ENCODE results near the gene GAS2. TPM values are rescaled to one million over a fixed set of nuclear protein-coding genes. Genes with fewer than 3 reads are reported as not detected.

The GAS2 gene
- total RNA-seq, 1 experiment from 2014 or later = 2.0 TPM

GRCh38 chr11:22657101-22657694, 9.2 kb upstream of the GAS2 start:
- no peaks in the 10 kb centered on the region for H3K36me3 ChIP-seq
- no peaks in the 10 kb centered on the region for H3K9me3 ChIP-seq (replicated peaks)
- H3K4me3 ChIP-seq = no peak overlapping the region
- DNase-seq (ENCODE audit: low read depth in 1 of 2, low spot score in 2 of 2) = no peak
- H3K27ac ChIP-seq = no peak overlapping the region
- peaks cover 5% of the 10 kb centered on the region for H3K27me3 ChIP-seq (replicated peaks)
- no peaks in the 10 kb centered on the region for H3K4me1 ChIP-seq (replicated peaks)

- no peak for DNase-seq (ENCODE audit: low read depth in 1 of 2, low spot score in 2 of 2)
- no peak overlapping the region for H3K27ac ChIP-seq
- H3K27me3 ChIP-seq (replicated peaks) = peaks cover 6% of the 10 kb centered on the region
- H3K4me3 ChIP-seq = no peak overlapping the region
- no peaks in the 10 kb centered on the region for H3K4me1 ChIP-seq (replicated peaks)
- H3K36me3 ChIP-seq = no peaks in the 10 kb centered on the region
- no peaks in the 10 kb centered on the region for H3K9me3 ChIP-seq (replicated peaks)
Measured at GRCh38 chr11:22659783-22660182, 6.6 kb upstream of the GAS2 start.

GRCh38 chr11:22666688-22667439, 453 bp downstream of the GAS2 start:
- Histone ChIP-seq H3K27me3 (replicated peaks) (peaks cover 57% of the 10 kb centered on the region), H3K36me3 (no peaks in the 10 kb centered on the region), H3K4me1 (replicated peaks) (no peaks in the 10 kb centered on the region), H3K4me3 (no peak overlapping the region), H3K9me3 (replicated peaks) (no peaks in the 10 kb centered on the region), H3K27ac (no peak overlapping the region)
- peak in 1 of 2 experiments; percentile 4 for DNase-seq (ENCODE audit: low read depth in 1 of 2, low spot score in 2 of 2)

GRCh38 chr11:22668005-22668796, 1.8 kb downstream of the GAS2 start:
- H3K27me3 ChIP-seq (replicated peaks) = peaks cover 52% of the 10 kb centered on the region
- H3K27ac ChIP-seq = no peak overlapping the region

GRCh38 chr11:22669368-22669767, 3.0 kb downstream of the GAS2 start:
- Histone ChIP-seq H3K4me3 (no peak overlapping the region), H3K27me3 (replicated peaks) (peaks cover 52% of the 10 kb centered on the region), H3K36me3 (no peaks in the 10 kb centered on the region), H3K27ac (no peak overlapping the region), H3K4me1 (replicated peaks) (no peaks in the 10 kb centered on the region), H3K9me3 (replicated peaks) (no peaks in the 10 kb centered on the region)
- no peak for DNase-seq (ENCODE audit: low read depth in 1 of 2, low spot score in 2 of 2)

More at GRCh38 chr11:22668005-22668796, 1.8 kb downstream of the GAS2 start:
- Histone ChIP-seq H3K9me3 (replicated peaks) (no peaks in the 10 kb centered on the region), H3K4me1 (replicated peaks) (no peaks in the 10 kb centered on the region), H3K36me3 (no peaks in the 10 kb centered on the region), H3K4me3 (no peak overlapping the region)
- no peak for DNase-seq (ENCODE audit: low read depth in 1 of 2, low spot score in 2 of 2)

- H3K4me1 ChIP-seq (replicated peaks) = no peaks in the 10 kb centered on the region
- DNase-seq (ENCODE audit: low read depth in 1 of 2, low spot score in 2 of 2) = peak in 1 of 2 experiments; percentile 4
- no peaks in the 10 kb centered on the region for H3K9me3 ChIP-seq (replicated peaks)
- H3K27me3 ChIP-seq (replicated peaks) = peaks cover 45% of the 10 kb centered on the region
- no peaks in the 10 kb centered on the region for H3K36me3 ChIP-seq
- H3K27ac ChIP-seq = no peak overlapping the region
- H3K4me3 ChIP-seq = no peak overlapping the region
Measured at GRCh38 chr11:22670830-22671229, 4.4 kb downstream of the GAS2 start.

- H3K36me3 ChIP-seq = no peaks in the 10 kb centered on the region
- no peak for DNase-seq (ENCODE audit: low read depth in 1 of 2, low spot score in 2 of 2)
- H3K4me1 ChIP-seq (replicated peaks) = no peaks in the 10 kb centered on the region
Measured at GRCh38 chr11:22671751-22672150, 5.3 kb downstream of the GAS2 start.

GRCh38 chr11:22674470-22675439, 8.3 kb downstream of the GAS2 start:
- Histone ChIP-seq H3K36me3 (no peaks in the 10 kb centered on the region), H3K27me3 (replicated peaks) (peaks cover 15% of the 10 kb centered on the region), H3K9me3 (replicated peaks) (no peaks in the 10 kb centered on the region), H3K4me1 (replicated peaks) (no peaks in the 10 kb centered on the region), H3K4me3 (no peak overlapping the region), H3K27ac (no peak overlapping the region)
- DNase-seq (ENCODE audit: low read depth in 1 of 2, low spot score in 2 of 2) = no peak

More at GRCh38 chr11:22671751-22672150, 5.3 kb downstream of the GAS2 start:
- H3K27me3 ChIP-seq (replicated peaks) = peaks cover 36% of the 10 kb centered on the region
- no peak overlapping the region for H3K27ac ChIP-seq
- H3K4me3 ChIP-seq = no peak overlapping the region
- H3K9me3 ChIP-seq (replicated peaks) = no peaks in the 10 kb centered on the region

- H3K27me3 ChIP-seq (replicated peaks) = no peaks in the 10 kb centered on the region
- no peaks in the 10 kb centered on the region for H3K4me1 ChIP-seq (replicated peaks)
- DNase-seq (ENCODE audit: low read depth in 1 of 2, low spot score in 2 of 2) = no peak
- H3K4me3 ChIP-seq = no peak overlapping the region
- H3K36me3 ChIP-seq = no peaks in the 10 kb centered on the region
- no peak overlapping the region for H3K27ac ChIP-seq
- no peaks in the 10 kb centered on the region for H3K9me3 ChIP-seq (replicated peaks)
Measured at GRCh38 chr11:22677153-22677903, 10.9 kb downstream of the GAS2 start.

GRCh38 chr11:22680628-22681027, 14.2 kb downstream of the GAS2 start:
- Histone ChIP-seq H3K4me3 (no peak overlapping the region), H3K27me3 (replicated peaks) (no peaks in the 10 kb centered on the region; the same call in 1 of the 2 replicates), H3K9me3 (replicated peaks) (no peaks in the 10 kb centered on the region), H3K27ac (no peak overlapping the region), H3K36me3 (no peaks in the 10 kb centered on the region), H3K4me1 (replicated peaks) (no peaks in the 10 kb centered on the region)
- DNase-seq (ENCODE audit: low read depth in 1 of 2, low spot score in 2 of 2) = no peak

GRCh38 chr11:22681281-22681812, 14.9 kb downstream of the GAS2 start:
- Histone ChIP-seq H3K36me3 (no peaks in the 10 kb centered on the region), H3K4me1 (replicated peaks) (no peaks in the 10 kb centered on the region), H3K9me3 (replicated peaks) (no peaks in the 10 kb centered on the region), H3K27me3 (replicated peaks) (no peaks in the 10 kb centered on the region; the same call in 1 of the 2 replicates), H3K27ac (no peak overlapping the region), H3K4me3 (no peak overlapping the region)
- DNase-seq (ENCODE audit: low read depth in 1 of 2, low spot score in 2 of 2) = no peak

- no peak overlapping the region for H3K27ac ChIP-seq
- DNase-seq (ENCODE audit: low read depth in 1 of 2, low spot score in 2 of 2) = no peak
- H3K27me3 ChIP-seq (replicated peaks) = no peaks in the 10 kb centered on the region; the same call in 1 of the 2 replicates
- H3K36me3 ChIP-seq = no peaks in the 10 kb centered on the region
- H3K4me3 ChIP-seq = no peak overlapping the region
- H3K4me1 ChIP-seq (replicated peaks) = no peaks in the 10 kb centered on the region
- H3K9me3 ChIP-seq (replicated peaks) = no peaks in the 10 kb centered on the region
Measured at GRCh38 chr11:22684082-22684481, 17.7 kb downstream of the GAS2 start.

All from SJSA1 (cell line).